Panc1 (cell line): Measurements from ENCODE around the gene AP5S1.

ENCODE experiments used
- CTCF ChIP-seq: fragments of 450-650 bp; IDR thresholded peaks from 2 replicates; pipeline ENCODE4 v1.5.1; 2017; ENCODE audit warnings: mild to moderate bottlenecking
- POLR2AphosphoS5 ChIP-seq: IDR thresholded peaks from 2 replicates; pipeline ENCODE4 v1.6.1; 2012; ENCODE audit warnings: mild to moderate bottlenecking, low read depth, low read length, moderate library complexity
- REST ChIP-seq, 2 experiments: IDR thresholded peaks; 2 replicates each; pipeline ENCODE4 v1.6.1; 2011 to 2012; ENCODE audit warnings: low read depth in 2 of 2, control low read depth in 1 of 2, low read length in 1 of 2, mild to moderate bottlenecking in 1 of 2, moderate library complexity in 1 of 2; ENCODE audit not compliant: insufficient read depth in 1 of 2

GRCh38 chr20:3836132-3836531, 15.8 kb downstream of the AP5S1 start:
- TF ChIP-seq CTCF (no peak), POLR2AphosphoS5 (no peak), REST (IDR thresholded peaks at IDR 0.05; ENCODE audit: insufficient read depth in 1 of 2, low read depth in 2 of 2, low read length in 1 of 2) (no peak)
